PC-9 (cell line): ENCODE data around the gene UBA1. TPM values are rescaled to one million over a fixed set of nuclear protein-coding genes. Genes with fewer than 3 reads are reported as not detected.

ENCODE experiments used
- BruUV-seq: library from RNA; stranded (reverse); fragments of 400-500 nt; replicated peaks from 2 replicates; lab custom pipeline; 2021; lab: Mats Ljungman, UMichigan
- CTCF ChIA-PET: fragments of 300-600 bp; sonication (Branson Sonifier 250); formaldehyde crosslinking; loops from one replicate; lab custom pipeline; 2022; ENCODE audit warnings: antibody characterized with exemption; lab: Charles Lee
- POLR2A ChIA-PET: fragments of 300-600 bp; sonication (Branson Sonifier 250); formaldehyde crosslinking; loops from one replicate; lab custom pipeline; 2022; ENCODE audit warnings: antibody characterized with exemption; ENCODE audit not compliant: unreplicated experiment; lab: Charles Lee
- DNase-seq, 2 experiments: peaks; one replicate each; pipeline versions ENCODE4 v3.0.0 to v3.0.0-alpha.2; 2015 to 2022; ENCODE audit warnings: mixed read lengths in 1 of 2
- H2AFZ ChIP-seq: fragments of 200-600 bp; sonication (generic); 2 replicates; pipeline ENCODE4 v1.8.1; 2017; ENCODE audit warnings: antibody characterized with exemption
- H3F3A ChIP-seq: fragments of 200-600 bp; sonication (generic); 2 replicates; pipeline ENCODE4 v1.8.1; 2017; ENCODE audit warnings: antibody characterized with exemption, mild to moderate bottlenecking, low read depth; ENCODE audit not compliant: insufficient read depth
- H3K27ac ChIP-seq: fragments of 200-600 bp; sonication (generic); 2 replicates; pipeline ENCODE4 v1.6.1; 2016; ENCODE audit warnings: mixed run types
- H3K27me3 ChIP-seq: fragments of 200-600 bp; sonication (generic); 2 replicates; pipeline ENCODE4 v1.6.1; 2016; ENCODE audit warnings: low read depth, mixed run types; ENCODE audit not compliant: insufficient read depth
- H3K36me3 ChIP-seq: fragments of 200-600 bp; sonication (generic); 2 replicates; pipeline ENCODE4 v1.6.1; 2016; ENCODE audit warnings: low read depth, mixed run types
- H3K4me1 ChIP-seq: fragments of 200-600 bp; sonication (generic); replicated peaks from 2 replicates; pipeline ENCODE4 v1.6.1; 2016; ENCODE audit warnings: mixed run types; ENCODE audit not compliant: insufficient read depth
- H3K4me2 ChIP-seq: fragments of 200-600 bp; sonication (generic); 2 replicates; pipeline ENCODE4 v1.6.1; 2017; ENCODE audit warnings: mixed run types
- H3K4me3 ChIP-seq: fragments of 200-600 bp; sonication (generic); 2 replicates; pipeline ENCODE4 v1.6.1; 2016; ENCODE audit warnings: mixed run types
- H3K79me2 ChIP-seq: fragments of 200-600 bp; sonication (generic); 2 replicates; pipeline ENCODE4 v1.6.1; 2017; ENCODE audit warnings: low read depth, mixed run types
- H3K9me2 ChIP-seq: fragments of 200-600 bp; sonication (generic); 2 replicates; pipeline ENCODE4 v1.8.1; 2017; ENCODE audit warnings: mild to moderate bottlenecking; ENCODE audit not compliant: insufficient read depth
- H3K9me3 ChIP-seq: fragments of 200-600 bp; sonication (generic); 2 replicates; pipeline ENCODE4 v1.8.1; 2016; ENCODE audit warnings: low read depth; ENCODE audit not compliant: insufficient read depth
- H4K20me1 ChIP-seq: fragments of 200-600 bp; sonication (generic); 2 replicates; pipeline ENCODE4 v1.8.1; 2017; ENCODE audit not compliant: insufficient read depth
- EZH2 ChIP-seq: fragments of 200-600 bp; sonication (generic); IDR thresholded peaks from 2 replicates; pipeline ENCODE4 v1.8.0; 2017; ENCODE audit warnings: antibody characterized with exemption, low read depth
- intact Hi-C: fragments of 100-400 bp; cut with micrococcal nuclease; formaldehyde crosslinking; loops from one replicate; pipeline ENCODE4 v1.10.0; 2022; ENCODE audit not compliant: unreplicated experiment
- total RNA-seq: library from RNA; stranded (reverse); gene quantifications from 2 replicates; pipeline ENCODE4 v1.2.3, GENCODE V29; 2021
- TF ChIP-seq, protein P1 (sequence below): fragments of 200-600 bp; sonication (generic); conservative IDR thresholded peaks from 2 replicates; pipeline ENCODE4 v1.6.1; 2017; ENCODE audit warnings: mixed run types, antibody characterized with exemption, mild to moderate bottlenecking, moderate library complexity

UBA1 gene
- total RNA-seq, 1 experiment from 2014 or later: 126 TPM

DNA sequence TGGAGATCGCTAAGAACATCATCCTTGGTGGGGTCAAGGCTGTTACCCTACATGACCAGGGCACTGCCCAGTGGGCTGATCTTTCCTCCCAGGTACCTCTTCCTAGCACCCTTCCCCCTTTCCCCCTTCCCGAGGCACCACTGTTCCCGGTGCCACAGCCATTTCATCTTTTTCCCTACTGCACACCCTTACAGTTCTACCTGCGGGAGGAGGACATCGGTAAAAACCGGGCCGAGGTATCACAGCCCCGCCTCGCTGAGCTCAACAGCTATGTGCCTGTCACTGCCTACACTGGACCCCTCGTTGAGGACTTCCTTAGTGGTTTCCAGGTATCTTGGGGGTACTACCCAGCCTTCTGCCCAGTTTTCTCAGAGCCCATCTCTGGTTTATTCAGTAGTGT lies 5.7 kb downstream of the UBA1 start:
- H3K9me2 ChIP-seq: no peaks in the 10 kb centered on the region
- CTCF ChIA-PET: no interaction called here
- H2AFZ ChIP-seq: no peak overlapping the region
- no peaks in the 10 kb centered on the region for H3K9me3 ChIP-seq
- H3K27me3 ChIP-seq: no peaks in the 10 kb centered on the region
- H3F3A ChIP-seq: no peaks in the 10 kb centered on the region
- H3K4me2 ChIP-seq: no peak overlapping the region
- TF ChIP-seq EZH2: no peak
- TF ChIP-seq, protein P1, sequence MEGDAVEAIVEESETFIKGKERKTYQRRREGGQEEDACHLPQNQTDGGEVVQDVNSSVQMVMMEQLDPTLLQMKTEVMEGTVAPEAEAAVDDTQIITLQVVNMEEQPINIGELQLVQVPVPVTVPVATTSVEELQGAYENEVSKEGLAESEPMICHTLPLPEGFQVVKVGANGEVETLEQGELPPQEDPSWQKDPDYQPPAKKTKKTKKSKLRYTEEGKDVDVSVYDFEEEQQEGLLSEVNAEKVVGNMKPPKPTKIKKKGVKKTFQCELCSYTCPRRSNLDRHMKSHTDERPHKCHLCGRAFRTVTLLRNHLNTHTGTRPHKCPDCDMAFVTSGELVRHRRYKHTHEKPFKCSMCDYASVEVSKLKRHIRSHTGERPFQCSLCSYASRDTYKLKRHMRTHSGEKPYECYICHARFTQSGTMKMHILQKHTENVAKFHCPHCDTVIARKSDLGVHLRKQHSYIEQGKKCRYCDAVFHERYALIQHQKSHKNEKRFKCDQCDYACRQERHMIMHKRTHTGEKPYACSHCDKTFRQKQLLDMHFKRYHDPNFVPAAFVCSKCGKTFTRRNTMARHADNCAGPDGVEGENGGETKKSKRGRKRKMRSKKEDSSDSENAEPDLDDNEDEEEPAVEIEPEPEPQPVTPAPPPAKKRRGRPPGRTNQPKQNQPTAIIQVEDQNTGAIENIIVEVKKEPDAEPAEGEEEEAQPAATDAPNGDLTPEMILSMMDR: no peak
- DNase-seq: no peak
- H3K36me3 ChIP-seq: no peaks in the 10 kb centered on the region
- intact Hi-C loops: loop anchor here (10.0 kb wide), 1 partner anchor 456 kb away; the partner anchor contains the start of genes ELK1 and UXT
- H3K4me1 ChIP-seq: no peaks in the 10 kb centered on the region
- H3K27ac ChIP-seq: no peak overlapping the region
- no TSS peak for BruUV-seq
- H3K79me2 ChIP-seq: peaks cover 28% of the 10 kb centered on the region
- no peak overlapping the region for H3K4me3 ChIP-seq
- POLR2A ChIA-PET: no interaction called here
- H4K20me1 ChIP-seq: no peaks in the 10 kb centered on the region

DNA sequence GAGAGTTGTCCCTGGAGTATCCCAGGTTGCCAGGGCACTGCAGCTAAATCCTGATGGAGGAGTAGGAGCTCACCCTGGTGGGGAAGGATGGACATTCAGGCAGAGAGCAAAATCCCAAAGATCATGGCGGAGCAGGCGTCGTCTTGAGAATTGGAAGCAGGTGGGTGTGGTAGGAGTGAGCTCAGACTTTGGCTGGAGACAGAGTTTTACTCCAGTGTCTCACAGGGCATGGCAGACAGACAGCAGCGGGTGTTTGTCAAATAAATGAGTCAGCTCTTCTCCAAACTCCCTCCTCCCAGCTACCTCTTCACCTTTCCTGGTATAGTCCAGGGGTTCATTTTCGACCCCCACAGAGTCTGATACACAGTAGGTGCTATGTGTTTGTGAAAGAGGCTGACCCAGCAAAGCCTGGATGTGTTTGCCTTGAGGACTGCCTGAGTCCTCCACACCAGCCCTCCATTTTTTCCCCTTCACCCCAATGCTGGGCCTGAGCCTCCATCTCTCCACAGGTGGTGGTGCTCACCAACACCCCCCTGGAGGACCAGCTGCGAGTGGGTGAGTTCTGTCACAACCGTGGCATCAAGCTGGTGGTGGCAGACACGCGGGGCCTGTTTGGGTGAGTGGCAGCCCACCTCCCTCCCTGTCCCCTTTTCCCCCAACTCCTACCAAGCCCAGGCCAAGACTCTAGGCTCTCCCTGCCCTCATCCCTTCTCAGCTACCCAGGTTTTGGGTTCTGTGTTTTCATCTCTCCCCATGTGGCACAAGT lies 6.9 kb downstream of the UBA1 start:
- Histone ChIP-seq H3K79me2 (peaks cover 15% of the 10 kb centered on the region), H3K4me3 (no peak overlapping the region), H4K20me1 (no peaks in the 10 kb centered on the region), H3K36me3 (no peaks in the 10 kb centered on the region), H3K9me3 (no peaks in the 10 kb centered on the region), H2AFZ (no peak overlapping the region), H3K4me2 (no peak overlapping the region), H3F3A (no peaks in the 10 kb centered on the region), H3K27me3 (no peaks in the 10 kb centered on the region), H3K4me1 (no peaks in the 10 kb centered on the region), H3K9me2 (no peaks in the 10 kb centered on the region), H3K27ac (no peak overlapping the region)
- CTCF ChIA-PET: no interaction called here
- TF ChIP-seq EZH2: no peak
- TF ChIP-seq, protein P1: no peak; the same call in 1 of the 2 replicates
- POLR2A ChIA-PET: interaction anchor here (0.5 to 0.6 kb wide), 2 partner anchors 17 to 19 kb away, joined by 3 to 7 read pairs; no protein-coding TSS in a partner anchor
- peak in 1 of 2 experiments; percentile 11 for DNase-seq
- BruUV-seq: no TSS peak
- intact Hi-C loops: no loop called here

DNA sequence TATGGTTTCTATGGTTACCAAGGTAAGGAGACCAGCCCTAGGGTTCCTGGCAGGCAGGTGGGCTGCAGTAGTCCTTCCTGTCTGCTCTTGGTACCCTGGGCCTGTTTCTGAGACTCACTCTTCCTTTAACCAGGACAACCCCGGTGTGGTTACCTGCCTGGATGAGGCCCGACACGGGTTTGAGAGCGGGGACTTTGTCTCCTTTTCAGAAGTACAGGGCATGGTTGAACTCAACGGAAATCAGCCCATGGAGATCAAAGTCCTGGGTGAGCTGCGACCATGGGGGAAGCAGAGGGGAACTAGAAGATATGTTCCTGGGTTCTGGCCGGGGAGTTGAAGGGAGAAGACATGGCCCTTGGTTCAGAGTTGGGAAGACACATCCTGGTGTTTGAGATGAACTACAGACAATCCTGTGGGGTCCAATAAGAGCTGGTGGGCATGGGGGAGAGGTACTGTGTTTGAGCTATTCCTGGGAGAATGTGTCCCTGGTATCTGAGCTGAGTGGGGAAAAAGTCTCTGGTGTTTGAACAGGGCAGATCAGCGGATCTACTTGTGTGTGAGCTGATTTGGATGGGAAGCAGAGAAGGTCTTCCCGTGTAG lies 7.8 kb downstream of the UBA1 start:
- no peak overlapping the region for H3K4me2 ChIP-seq
- no peaks in the 10 kb centered on the region for H3K36me3 ChIP-seq
- no peaks in the 10 kb centered on the region for H3F3A ChIP-seq
- POLR2A ChIA-PET: no interaction called here
- intact Hi-C loops: no loop called here
- H3K4me3 ChIP-seq: no peak overlapping the region
- TF ChIP-seq EZH2: no peak
- TF ChIP-seq, protein P1: no peak
- H2AFZ ChIP-seq: no peak overlapping the region
- CTCF ChIA-PET: no interaction called here
- H3K4me1 ChIP-seq: no peaks in the 10 kb centered on the region
- DNase-seq: no peak
- H4K20me1 ChIP-seq: no peaks in the 10 kb centered on the region
- H3K79me2 ChIP-seq: peaks cover 6% of the 10 kb centered on the region
- H3K27ac ChIP-seq: no peak overlapping the region
- H3K9me3 ChIP-seq: no peaks in the 10 kb centered on the region
- no TSS peak for BruUV-seq
- no peaks in the 10 kb centered on the region for H3K27me3 ChIP-seq
- H3K9me2 ChIP-seq: no peaks in the 10 kb centered on the region
